ENCODE results near the gene PTPN14. TPM values are rescaled to one million over a fixed set of nuclear protein-coding genes. Genes with fewer than 3 reads are reported as not detected.

The PTPN14 gene
- total RNA-seq, 4 donors from 2014 or later, result 42.8 to 63.8 (median 50.4) TPM

- intact Hi-C loops (cut with DNase I; ENCODE audit: low total_unique reads), result no loop called here
- peaks cover 0 to 6% (median 0%) of the 10 kb centered on the region in 3 donors for H3K9me3 ChIP-seq
Measured at GRCh38 chr1:214574598-214575411, 23.4 kb upstream of the PTPN14 start.

GRCh38 chr1:214573386-214574318, 22.2 kb upstream of the PTPN14 start:
- ATAC-seq (peak; percentile 82 to 87), DNase-seq (no peak)
- no peak overlapping the region for H3K4me3 ChIP-seq
- peaks cover 0 to 6% (median 0%) of the 10 kb centered on the region in 3 donors for H3K9me3 ChIP-seq
- TF ChIP-seq CTCF (IDR thresholded peaks at IDR 0.05 in 4 of 5, conservative IDR thresholded peaks at IDR 0.05 in 1 of 5) (no peak), POLR2A (IDR thresholded peaks at IDR 0.05) (no peak)
- intact Hi-C loops (cut with DNase I; ENCODE audit: low total_unique reads), result no loop called here
- in situ Hi-C loops (cut with MboI; ENCODE audit: low sequenced_read_pairs in 4 of 4), result no loop called here
- peaks cover 4 to 23% of the 10 kb centered on the region in 2 donors for H3K4me1 ChIP-seq
- peak overlapping the region; percentile 34 to 77 (median 44) for H3K27ac ChIP-seq
- H3K27me3 ChIP-seq, result no peaks in the 10 kb centered on the region
- H3K36me3 ChIP-seq, result no peaks in the 10 kb centered on the region

More at GRCh38 chr1:214574598-214575411, 23.4 kb upstream of the PTPN14 start:
- Histone ChIP-seq H3K27ac (peak overlapping the region in 3 of 4 donors; percentile 40 to 77 (median 49)), H3K27me3 (no peaks in the 10 kb centered on the region), H3K36me3 (no peaks in the 10 kb centered on the region), H3K4me1 (peaks cover 4 to 23% of the 10 kb centered on the region in 2 donors), H3K4me3 (no peak overlapping the region)
- TF ChIP-seq POLR2A (IDR thresholded peaks at IDR 0.05) (no peak), CTCF (IDR thresholded peaks at IDR 0.05 in 4 of 5, conservative IDR thresholded peaks at IDR 0.05 in 1 of 5) (no peak)
- DNase-seq (no peak), ATAC-seq (no peak)
- in situ Hi-C loops (cut with MboI; ENCODE audit: low sequenced_read_pairs in 4 of 4), result loop anchor here (25.0 kb wide), 1 partner anchor 363 kb away; no protein-coding TSS in a partner anchor

- DNase-seq (no peak), ATAC-seq (no peak)
- intact Hi-C loops (cut with DNase I; ENCODE audit: low total_unique reads) (no loop called here), in situ Hi-C loops (cut with MboI; ENCODE audit: low sequenced_read_pairs in 4 of 4) (no loop called here)
- H3K27me3 ChIP-seq, result no peaks in the 10 kb centered on the region
- H3K36me3 ChIP-seq, result no peaks in the 10 kb centered on the region
- no peak overlapping the region for H3K4me3 ChIP-seq
- H3K9me3 ChIP-seq, result peaks cover 0 to 5% (median 0%) of the 10 kb centered on the region in 3 donors
- H3K27ac ChIP-seq, result no peak overlapping the region
- TF ChIP-seq CTCF (IDR thresholded peaks at IDR 0.05 in 4 of 5, conservative IDR thresholded peaks at IDR 0.05 in 1 of 5), result no peak
- TF ChIP-seq POLR2A (IDR thresholded peaks at IDR 0.05), result no peak
- H3K4me1 ChIP-seq, result peaks cover 4 to 23% of the 10 kb centered on the region in 2 donors
Measured at GRCh38 chr1:214571281-214571680, 19.9 kb upstream of the PTPN14 start.

- Histone ChIP-seq H3K27me3 (no peaks in the 10 kb centered on the region), H3K4me1 (peaks cover 4 to 23% of the 10 kb centered on the region in 2 donors), H3K9me3 (no peaks in the 10 kb centered on the region), H3K4me3 (no peak overlapping the region), H3K36me3 (no peaks in the 10 kb centered on the region), H3K27ac (no peak overlapping the region)
- DNase-seq (no peak), ATAC-seq (no peak)
- intact Hi-C loops (cut with DNase I; ENCODE audit: low total_unique reads), result no loop called here
- in situ Hi-C loops (cut with MboI; ENCODE audit: low sequenced_read_pairs in 4 of 4), result no loop called here
- TF ChIP-seq POLR2A (IDR thresholded peaks at IDR 0.05) (no peak), CTCF (IDR thresholded peaks at IDR 0.05 in 4 of 5, conservative IDR thresholded peaks at IDR 0.05 in 1 of 5) (no peak)
Measured at GRCh38 chr1:214570442-214570841, 19.0 kb upstream of the PTPN14 start.
